GM18526 (cell line): ENCODE measurements around the gene NDUFAF8.

Source experiments
- POLR2A ChIP-seq: IDR thresholded peaks from 3 replicates; pipeline ENCODE4 v1.6.1; 2011; ENCODE audit not compliant: insufficient read length; ENCODE audit errors: extremely low read depth

Gene NDUFAF8

GRCh38 chr17:81239714-81240555, 817 bp downstream of the NDUFAF8 start:
- peak; percentile 40 for TF ChIP-seq POLR2A

GRCh38 chr17:81240761-81241160, 1.6 kb downstream of the NDUFAF8 start:
- no peak for TF ChIP-seq POLR2A

GRCh38 chr17:81241203-81241602, 2.1 kb downstream of the NDUFAF8 start:
- TF ChIP-seq POLR2A, result no peak

- TF ChIP-seq POLR2A, result no peak
Observed at GRCh38 chr17:81241648-81242420, 2.7 kb downstream of the NDUFAF8 start.

- no peak for TF ChIP-seq POLR2A
Observed at GRCh38 chr17:81242421-81243332, 3.6 kb downstream of the NDUFAF8 start.

GRCh38 chr17:81243333-81243664, 4.2 kb downstream of the NDUFAF8 start:
- no peak for TF ChIP-seq POLR2A

GRCh38 chr17:81244358-81245023, 5.4 kb downstream of the NDUFAF8 start:
- TF ChIP-seq POLR2A, result peak; percentile 11

- peak; percentile 9 for TF ChIP-seq POLR2A
Observed at GRCh38 chr17:81245024-81245664, 6.0 kb downstream of the NDUFAF8 start.

- TF ChIP-seq POLR2A, result no peak
Observed at GRCh38 chr17:81245665-81246342, 6.7 kb downstream of the NDUFAF8 start.

- TF ChIP-seq POLR2A, result no peak
Observed at GRCh38 chr17:81246343-81246670, 7.2 kb downstream of the NDUFAF8 start.

- no peak for TF ChIP-seq POLR2A
Observed at GRCh38 chr17:81246679-81247338, 7.7 kb downstream of the NDUFAF8 start.

GRCh38 chr17:81247339-81247990, 8.3 kb downstream of the NDUFAF8 start:
- no peak for TF ChIP-seq POLR2A

- no peak for TF ChIP-seq POLR2A
Observed at GRCh38 chr17:81248649-81249048, 9.5 kb downstream of the NDUFAF8 start.
